ENCODE results near the gene LRRC23. TPM values are rescaled to one million over a fixed set of nuclear protein-coding genes. Genes with fewer than 3 reads are reported as not detected.

The LRRC23 gene
- total and polyA plus RNA-seq, 2 of the 13 experiments (the other 11 are each of a cell fraction or from before 2014, with no cell fraction given), result 6.0 to 7.8 TPM

DNA sequence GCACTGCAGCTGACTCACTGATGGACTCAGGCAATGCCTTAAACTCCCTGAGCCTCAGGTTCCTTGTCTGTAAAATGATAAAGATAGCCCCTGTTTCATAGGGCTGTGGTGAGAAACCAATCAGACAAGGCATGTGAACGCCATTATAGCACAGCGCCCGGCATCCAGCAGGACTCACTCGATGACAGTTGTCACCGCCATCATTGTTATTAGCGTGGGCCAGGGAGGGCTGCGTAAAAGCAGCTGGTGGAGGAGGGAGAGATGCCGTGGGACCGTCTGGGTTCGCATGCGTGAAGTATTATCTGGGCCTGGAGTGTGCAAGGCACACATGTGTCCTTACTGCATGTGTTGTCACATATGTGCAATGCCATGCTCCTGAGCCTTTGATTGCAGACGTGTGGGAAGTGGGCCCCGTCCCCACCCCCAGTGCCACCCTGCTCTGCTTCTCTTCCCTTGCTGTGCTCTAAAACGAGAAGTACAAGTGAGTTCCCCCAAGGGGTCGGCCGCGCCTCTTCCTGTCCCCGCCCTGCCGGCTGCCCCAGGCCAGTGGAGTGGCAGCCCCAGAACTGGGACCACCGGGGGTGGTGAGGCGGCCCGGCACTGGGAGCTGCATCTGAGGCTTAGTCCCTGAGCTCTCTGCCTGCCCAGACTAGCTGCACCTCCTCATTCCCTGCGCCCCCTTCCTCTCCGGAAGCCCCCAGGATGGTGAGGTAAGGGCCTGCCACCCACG, 46.4 kb downstream of the LRRC23 start, which contains the start of gene PTPN6 (continued):
- TF ChIP-seq, protein P1, sequence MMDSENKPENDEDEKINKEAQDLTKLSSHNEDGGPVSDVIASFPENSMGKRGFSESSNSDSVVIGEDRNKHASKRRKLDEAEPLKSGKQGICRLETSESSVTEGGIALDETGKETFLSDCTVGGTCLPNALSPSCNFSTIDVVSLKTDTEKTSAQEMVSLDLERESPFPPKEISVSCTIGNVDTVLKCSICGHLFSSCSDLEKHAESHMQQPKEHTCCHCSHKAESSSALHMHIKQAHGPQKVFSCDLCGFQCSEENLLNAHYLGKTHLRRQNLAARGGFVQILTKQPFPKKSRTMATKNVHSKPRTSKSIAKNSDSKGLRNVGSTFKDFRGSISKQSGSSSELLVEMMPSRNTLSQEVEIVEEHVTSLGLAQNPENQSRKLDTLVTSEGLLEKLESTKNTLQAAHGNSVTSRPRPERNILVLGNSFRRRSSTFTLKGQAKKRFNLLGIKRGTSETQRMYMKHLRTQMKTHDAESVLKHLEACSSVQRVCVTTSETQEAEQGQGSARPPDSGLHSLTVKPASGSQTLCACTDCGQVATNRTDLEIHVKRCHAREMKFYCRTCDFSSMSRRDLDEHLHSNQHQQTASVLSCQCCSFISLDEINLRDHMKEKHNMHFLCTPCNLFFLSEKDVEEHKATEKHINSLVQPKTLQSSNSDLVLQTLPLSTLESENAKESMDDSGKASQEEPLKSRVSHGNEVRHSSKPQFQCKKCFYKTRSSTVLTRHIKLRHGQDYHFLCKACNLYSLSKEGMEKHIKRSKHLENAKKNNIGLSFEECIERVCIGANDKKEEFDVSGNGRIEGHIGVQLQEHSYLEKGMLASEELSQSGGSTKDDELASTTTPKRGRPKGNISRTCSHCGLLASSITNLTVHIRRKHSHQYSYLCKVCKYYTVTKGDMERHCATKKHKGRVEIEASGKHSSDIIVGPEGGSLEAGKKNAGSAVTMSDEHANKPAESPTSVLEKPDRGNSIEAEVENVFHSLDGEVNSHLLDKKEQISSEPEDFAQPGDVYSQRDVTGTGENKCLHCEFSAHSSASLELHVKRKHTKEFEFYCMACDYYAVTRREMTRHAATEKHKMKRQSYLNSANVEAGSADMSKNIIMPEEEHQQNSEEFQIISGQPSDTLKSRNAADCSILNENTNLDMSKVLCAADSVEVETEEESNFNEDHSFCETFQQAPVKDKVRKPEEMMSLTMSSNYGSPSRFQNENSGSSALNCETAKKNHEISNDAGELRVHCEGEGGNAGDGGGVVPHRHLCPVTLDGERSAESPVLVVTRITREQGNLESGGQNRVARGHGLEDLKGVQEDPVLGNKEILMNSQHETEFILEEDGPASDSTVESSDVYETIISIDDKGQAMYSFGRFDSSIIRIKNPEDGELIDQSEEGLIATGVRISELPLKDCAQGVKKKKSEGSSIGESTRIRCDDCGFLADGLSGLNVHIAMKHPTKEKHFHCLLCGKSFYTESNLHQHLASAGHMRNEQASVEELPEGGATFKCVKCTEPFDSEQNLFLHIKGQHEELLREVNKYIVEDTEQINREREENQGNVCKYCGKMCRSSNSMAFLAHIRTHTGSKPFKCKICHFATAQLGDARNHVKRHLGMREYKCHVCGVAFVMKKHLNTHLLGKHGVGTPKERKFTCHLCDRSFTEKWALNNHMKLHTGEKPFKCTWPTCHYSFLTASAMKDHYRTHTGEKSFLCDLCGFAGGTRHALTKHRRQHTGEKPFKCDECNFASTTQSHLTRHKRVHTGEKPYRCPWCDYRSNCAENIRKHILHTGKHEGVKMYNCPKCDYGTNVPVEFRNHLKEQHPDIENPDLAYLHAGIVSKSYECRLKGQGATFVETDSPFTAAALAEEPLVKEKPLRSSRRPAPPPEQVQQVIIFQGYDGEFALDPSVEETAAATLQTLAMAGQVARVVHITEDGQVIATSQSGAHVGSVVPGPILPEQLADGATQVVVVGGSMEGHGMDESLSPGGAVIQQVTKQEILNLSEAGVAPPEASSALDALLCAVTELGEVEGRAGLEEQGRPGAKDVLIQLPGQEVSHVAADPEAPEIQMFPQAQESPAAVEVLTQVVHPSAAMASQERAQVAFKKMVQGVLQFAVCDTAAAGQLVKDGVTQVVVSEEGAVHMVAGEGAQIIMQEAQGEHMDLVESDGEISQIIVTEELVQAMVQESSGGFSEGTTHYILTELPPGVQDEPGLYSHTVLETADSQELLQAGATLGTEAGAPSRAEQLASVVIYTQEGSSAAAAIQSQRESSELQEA (CRISPR knock-in tag; IDR thresholded peaks at IDR 0.05; ENCODE audit: not compliant biosample characterization), result no peak

DNA sequence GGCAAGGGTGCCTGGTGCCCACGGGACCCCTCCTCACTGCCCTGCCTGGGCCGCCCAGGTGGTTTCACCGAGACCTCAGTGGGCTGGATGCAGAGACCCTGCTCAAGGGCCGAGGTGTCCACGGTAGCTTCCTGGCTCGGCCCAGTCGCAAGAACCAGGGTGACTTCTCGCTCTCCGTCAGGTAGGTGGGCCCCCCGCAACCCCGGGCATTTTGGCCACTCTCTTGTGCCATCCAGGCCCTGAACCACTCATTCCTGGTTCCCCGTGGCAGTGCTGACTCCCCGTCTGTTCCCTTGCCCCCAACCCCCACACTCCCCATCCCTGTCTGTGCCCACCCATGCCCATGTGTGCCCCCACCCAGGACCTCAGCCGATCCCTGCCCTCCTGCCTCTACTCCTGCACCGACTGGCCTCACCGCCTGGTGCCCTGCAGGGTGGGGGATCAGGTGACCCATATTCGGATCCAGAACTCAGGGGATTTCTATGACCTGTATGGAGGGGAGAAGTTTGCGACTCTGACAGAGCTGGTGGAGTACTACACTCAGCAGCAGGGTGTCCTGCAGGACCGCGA, 47.0 kb downstream of the LRRC23 start:
- H3K27ac ChIP-seq (ENCODE audit: extremely low read length, insufficient read depth, low read length), result no peak overlapping the region
- H3K9ac ChIP-seq (ENCODE audit: insufficient read depth, low read depth, low read length), result no peak overlapping the region
- DNase-seq (ENCODE audit: low spot score), result no peak
- no peaks in the 10 kb centered on the region; a peak in 1 of 5 replicates for H3K36me3 ChIP-seq (replicated peaks in 1 of 2; ENCODE audit: control insufficient read depth in 1 of 2, insufficient read depth in 2 of 2, low read length in 2 of 2)
- ChIA-PET CTCF (ENCODE audit: low intra/inter-chr PET ratio, low total read pairs) (no interaction called here), POLR2A (no interaction called here)
- H3K4me3 ChIP-seq (replicated peaks in 1 of 3; ENCODE audit: insufficient read depth in 1 of 3, low read depth in 2 of 3, low read length in 3 of 3), result no peak overlapping the region
- BruUV-seq (replicated peaks), result no TSS peak
- no peak overlapping the region for H2AFZ ChIP-seq (ENCODE audit: low read length)
- H3K4me1 ChIP-seq (ENCODE audit: insufficient read depth, low read length), result peaks cover 16% of the 10 kb centered on the region
- no peak for FAIRE-seq
- H4K20me1 ChIP-seq (ENCODE audit: insufficient read depth, low read length), result no peaks in the 10 kb centered on the region
- intact Hi-C loops (cut with micrococcal nuclease; ENCODE audit: unreplicated experiment), result no loop called here
- no peaks in the 10 kb centered on the region for H3K27me3 ChIP-seq (ENCODE audit: control insufficient read depth in 1 of 2, insufficient read depth in 2 of 2, low read length in 2 of 2)
- no peaks in the 10 kb centered on the region for H3K9me3 ChIP-seq (ENCODE audit: low read length)
- no peaks in the 10 kb centered on the region for H3K79me2 ChIP-seq (ENCODE audit: insufficient read depth, low read length)
- WGBS (ENCODE audit: low lambda C conversion rate), result 91% methylated on average over 7 of the region's 20 CpGs
- in situ Hi-C loops (cut with HindIII; ENCODE audit: extremely low pct_ligation_motif_present, low pct_unique_long_range_greater_than_20kb), result no loop called here
- no peak overlapping the region for H3K4me2 ChIP-seq (ENCODE audit: low read depth, low read length)
- no peak for ATAC-seq
- no peak for TF ChIP-seq ZNF737 (CRISPR knock-in tag; IDR thresholded peaks at IDR 0.05; ENCODE audit: borderline replicate concordance)
- TF ChIP-seq ZFYVE20 (CRISPR knock-in tag; IDR thresholded peaks at IDR 0.05; ENCODE audit: borderline replicate concordance, low read depth), result no peak
- TF ChIP-seq ATM (IDR thresholded peaks at IDR 0.05; ENCODE audit: borderline replicate concordance), result no peak
- TF ChIP-seq, protein P2, sequence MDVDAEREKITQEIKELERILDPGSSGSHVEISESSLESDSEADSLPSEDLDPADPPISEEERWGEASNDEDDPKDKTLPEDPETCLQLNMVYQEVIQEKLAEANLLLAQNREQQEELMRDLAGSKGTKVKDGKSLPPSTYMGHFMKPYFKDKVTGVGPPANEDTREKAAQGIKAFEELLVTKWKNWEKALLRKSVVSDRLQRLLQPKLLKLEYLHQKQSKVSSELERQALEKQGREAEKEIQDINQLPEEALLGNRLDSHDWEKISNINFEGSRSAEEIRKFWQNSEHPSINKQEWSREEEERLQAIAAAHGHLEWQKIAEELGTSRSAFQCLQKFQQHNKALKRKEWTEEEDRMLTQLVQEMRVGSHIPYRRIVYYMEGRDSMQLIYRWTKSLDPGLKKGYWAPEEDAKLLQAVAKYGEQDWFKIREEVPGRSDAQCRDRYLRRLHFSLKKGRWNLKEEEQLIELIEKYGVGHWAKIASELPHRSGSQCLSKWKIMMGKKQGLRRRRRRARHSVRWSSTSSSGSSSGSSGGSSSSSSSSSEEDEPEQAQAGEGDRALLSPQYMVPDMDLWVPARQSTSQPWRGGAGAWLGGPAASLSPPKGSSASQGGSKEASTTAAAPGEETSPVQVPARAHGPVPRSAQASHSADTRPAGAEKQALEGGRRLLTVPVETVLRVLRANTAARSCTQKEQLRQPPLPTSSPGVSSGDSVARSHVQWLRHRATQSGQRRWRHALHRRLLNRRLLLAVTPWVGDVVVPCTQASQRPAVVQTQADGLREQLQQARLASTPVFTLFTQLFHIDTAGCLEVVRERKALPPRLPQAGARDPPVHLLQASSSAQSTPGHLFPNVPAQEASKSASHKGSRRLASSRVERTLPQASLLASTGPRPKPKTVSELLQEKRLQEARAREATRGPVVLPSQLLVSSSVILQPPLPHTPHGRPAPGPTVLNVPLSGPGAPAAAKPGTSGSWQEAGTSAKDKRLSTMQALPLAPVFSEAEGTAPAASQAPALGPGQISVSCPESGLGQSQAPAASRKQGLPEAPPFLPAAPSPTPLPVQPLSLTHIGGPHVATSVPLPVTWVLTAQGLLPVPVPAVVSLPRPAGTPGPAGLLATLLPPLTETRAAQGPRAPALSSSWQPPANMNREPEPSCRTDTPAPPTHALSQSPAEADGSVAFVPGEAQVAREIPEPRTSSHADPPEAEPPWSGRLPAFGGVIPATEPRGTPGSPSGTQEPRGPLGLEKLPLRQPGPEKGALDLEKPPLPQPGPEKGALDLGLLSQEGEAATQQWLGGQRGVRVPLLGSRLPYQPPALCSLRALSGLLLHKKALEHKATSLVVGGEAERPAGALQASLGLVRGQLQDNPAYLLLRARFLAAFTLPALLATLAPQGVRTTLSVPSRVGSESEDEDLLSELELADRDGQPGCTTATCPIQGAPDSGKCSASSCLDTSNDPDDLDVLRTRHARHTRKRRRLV (CRISPR knock-in tag; IDR thresholded peaks at IDR 0.05), result no peak
- no peak for TF ChIP-seq MAFF (IDR thresholded peaks at IDR 0.05; ENCODE audit: low read depth, low read length)
- TF ChIP-seq SNAPC2 (CRISPR knock-in tag; IDR thresholded peaks at IDR 0.05), result no peak
- TF ChIP-seq MIER2 (CRISPR knock-in tag; IDR thresholded peaks at IDR 0.05), result no peak
